ENCODE measurements around the gene DLGAP1.

DNA sequence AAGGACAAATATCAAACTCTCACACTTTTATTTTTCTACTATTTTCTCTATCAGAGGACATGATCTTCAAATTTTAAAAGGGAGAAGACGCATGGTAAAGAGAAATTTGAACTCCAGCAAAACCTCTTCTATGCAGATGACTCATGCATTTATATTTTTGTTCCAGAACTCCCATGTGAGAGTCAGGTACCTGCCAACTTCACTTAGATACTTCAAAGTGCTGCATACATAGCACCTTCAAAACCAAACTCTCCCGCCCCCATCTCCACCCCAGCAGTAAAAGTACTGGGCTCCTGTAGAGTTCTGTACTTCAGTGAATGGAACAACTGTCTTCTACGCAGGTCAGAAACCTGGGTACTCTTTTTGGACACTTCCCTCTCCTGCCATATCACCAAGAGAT is 606.8 kb downstream of the DLGAP1 start:
- TF ChIP-seq, protein P1, sequence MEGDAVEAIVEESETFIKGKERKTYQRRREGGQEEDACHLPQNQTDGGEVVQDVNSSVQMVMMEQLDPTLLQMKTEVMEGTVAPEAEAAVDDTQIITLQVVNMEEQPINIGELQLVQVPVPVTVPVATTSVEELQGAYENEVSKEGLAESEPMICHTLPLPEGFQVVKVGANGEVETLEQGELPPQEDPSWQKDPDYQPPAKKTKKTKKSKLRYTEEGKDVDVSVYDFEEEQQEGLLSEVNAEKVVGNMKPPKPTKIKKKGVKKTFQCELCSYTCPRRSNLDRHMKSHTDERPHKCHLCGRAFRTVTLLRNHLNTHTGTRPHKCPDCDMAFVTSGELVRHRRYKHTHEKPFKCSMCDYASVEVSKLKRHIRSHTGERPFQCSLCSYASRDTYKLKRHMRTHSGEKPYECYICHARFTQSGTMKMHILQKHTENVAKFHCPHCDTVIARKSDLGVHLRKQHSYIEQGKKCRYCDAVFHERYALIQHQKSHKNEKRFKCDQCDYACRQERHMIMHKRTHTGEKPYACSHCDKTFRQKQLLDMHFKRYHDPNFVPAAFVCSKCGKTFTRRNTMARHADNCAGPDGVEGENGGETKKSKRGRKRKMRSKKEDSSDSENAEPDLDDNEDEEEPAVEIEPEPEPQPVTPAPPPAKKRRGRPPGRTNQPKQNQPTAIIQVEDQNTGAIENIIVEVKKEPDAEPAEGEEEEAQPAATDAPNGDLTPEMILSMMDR (IDR thresholded peaks at IDR 0.05) = no peak
- no peak for TF ChIP-seq EP300 (IDR thresholded peaks at IDR 0.05)
